Stimulated activated CD4-positive, alpha-beta T cell treated with anti-CD3 and anti-CD28 coated beads, TNF-alpha, amount 100 ng/mL, for 1 hour (primary cell): ENCODE measurements around the gene ZNF425.
"Not testable (repeated sequence)": the region's sequence is repeated elsewhere in the genome, so short reads cannot be mapped to it uniquely, and the experiment has no call there.

Experiments
- DNase-seq, 3 donors: peaks; one replicate each; pipeline ENCODE4 v3.0.0-alpha.2; 2020; ENCODE audit warnings: low read depth in 3 of 3, low spot score in 1 of 3

Gene ZNF425

GRCh38 chr7:149125863-149126661 lies at the start of gene ZNF425:
Gene ZNF425, minus strand, starts transcription at chr7:149126324. Its CDS starts 111 bp downstream, at chr7:149126213.
- peak; percentile 78 to 96 (median 90) for DNase-seq

- no peak for DNase-seq
Observed at GRCh38 chr7:149175150-149175549, 49.0 kb upstream of the ZNF425 start.

DNA sequence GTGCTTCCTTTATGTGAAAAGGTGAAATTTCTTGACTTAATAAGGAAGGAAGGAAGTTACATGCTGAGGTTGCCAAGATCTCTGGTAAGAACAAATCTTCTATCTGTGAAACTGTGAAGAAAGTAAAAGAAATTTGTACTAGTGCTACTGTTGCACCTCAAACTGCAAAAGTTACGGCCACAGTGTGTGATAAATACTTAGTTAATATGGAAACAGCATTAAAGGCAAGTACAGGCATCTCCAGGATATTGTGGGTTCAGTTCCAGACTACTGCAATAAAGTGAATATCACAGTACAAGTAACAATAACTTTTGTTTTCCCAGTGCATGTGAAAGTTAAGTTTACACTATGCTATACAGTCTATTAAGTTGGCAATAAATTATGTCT lies 46.4 kb upstream of the ZNF425 start:
- no peak for DNase-seq

- DNase-seq, result no peak
Observed at GRCh38 chr7:149171892-149172533, 45.9 kb upstream of the ZNF425 start.

DNA sequence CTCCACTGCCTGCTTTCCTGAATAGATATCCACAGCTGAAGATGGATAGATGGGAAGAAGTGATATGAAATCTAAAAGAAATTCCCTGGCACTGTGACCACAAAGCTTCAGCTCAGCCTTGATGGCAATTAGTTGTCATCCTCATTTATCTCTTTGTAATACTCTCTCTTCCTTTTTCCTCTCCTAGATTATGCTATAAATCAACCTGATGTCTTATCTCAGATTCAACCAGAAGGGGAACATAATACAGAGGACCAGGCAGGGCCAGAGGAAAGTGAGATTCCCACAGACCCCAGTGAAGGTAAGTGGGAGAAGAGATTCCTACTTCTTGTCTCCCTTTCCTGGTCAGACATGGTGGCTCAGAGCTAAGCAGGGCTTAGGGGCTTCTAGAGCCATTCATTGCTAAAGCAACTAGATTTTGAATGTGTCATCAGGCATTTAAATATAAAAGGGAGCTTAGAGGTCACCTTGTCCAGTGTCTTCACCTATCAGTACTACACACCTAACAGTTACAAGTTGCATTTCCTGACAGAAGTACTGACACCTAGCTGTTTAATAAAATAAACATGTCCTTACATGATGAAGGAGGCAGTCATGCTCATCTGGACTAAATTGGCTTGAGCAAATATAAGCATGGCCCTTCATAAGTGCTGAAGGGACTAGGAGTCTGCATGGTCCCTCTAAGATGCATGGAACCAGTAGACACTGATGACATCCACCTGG lies 40.7 kb upstream of the ZNF425 start:
- no peak for DNase-seq

DNA sequence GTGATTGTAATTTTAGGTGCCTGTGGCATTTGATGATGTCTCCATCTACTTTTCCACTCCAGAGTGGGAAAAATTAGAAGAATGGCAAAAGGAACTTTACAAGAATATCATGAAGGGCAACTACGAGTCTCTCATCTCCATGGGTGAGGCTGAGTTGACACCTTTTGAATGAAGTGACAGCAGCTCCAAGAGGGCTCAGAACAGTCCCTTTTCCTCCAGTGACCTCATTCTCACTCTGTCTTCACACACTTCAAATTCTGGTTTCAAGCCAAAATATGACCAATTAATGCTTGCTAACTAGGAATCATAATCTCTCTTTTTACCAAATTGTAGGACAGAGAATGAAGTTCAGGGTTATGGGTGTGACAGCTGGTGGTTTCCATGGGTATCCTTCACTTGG lies 40.0 kb upstream of the ZNF425 start:
- DNase-seq, result no peak

- no peak for DNase-seq
Observed at GRCh38 chr7:149161241-149161848, 35.2 kb upstream of the ZNF425 start.

- DNase-seq, result no peak
Observed at GRCh38 chr7:149156898-149157297, 30.8 kb upstream of the ZNF425 start.

- DNase-seq, result no peak
Observed at GRCh38 chr7:149154056-149154455, 27.9 kb upstream of the ZNF425 start.

DNA sequence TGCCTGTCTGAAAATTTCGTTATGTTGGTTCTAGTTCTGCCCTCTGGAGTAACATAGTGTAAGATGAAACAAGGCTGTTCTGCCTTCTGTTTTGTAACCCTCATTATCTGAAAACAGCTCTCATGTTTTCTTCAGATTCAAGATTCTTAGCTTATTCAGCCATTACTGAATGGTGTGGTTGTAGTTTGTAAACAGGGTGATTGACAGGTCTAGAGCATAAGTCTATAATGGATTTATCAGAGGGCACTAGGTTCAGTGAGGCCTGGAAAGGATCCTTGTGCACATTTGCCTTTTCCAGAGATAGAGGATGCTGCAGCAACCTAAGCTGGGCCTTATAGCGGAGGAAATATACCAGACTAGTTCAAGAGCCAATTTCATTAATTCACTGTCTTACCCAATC lies 27.2 kb upstream of the ZNF425 start:
- DNase-seq, result no peak

DNA sequence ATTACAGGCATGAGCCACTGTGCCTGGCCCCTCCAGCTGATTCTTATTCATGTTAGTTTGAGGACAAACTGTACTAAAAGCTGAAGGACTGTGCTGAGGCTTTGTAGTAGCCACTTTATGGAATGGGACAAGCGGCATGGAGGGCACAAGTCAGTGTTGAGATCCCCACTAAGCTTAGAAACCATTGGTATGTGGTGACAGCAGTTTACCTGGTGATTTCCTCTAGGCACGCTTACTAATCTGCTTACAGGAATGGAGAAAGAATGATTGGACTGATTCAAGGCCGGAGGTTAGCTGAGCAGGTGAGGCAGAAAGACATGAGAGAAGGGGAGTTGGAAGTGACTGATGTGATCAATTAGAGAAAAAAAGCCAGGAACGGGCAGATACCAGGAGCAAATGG lies 24.9 kb upstream of the ZNF425 start:
- DNase-seq, result no peak

GRCh38 chr7:149147752-149148653 lies 21.9 kb upstream of the ZNF425 start:
- peak in 2 of 3 donors; percentile 25 to 49 for DNase-seq

DNA sequence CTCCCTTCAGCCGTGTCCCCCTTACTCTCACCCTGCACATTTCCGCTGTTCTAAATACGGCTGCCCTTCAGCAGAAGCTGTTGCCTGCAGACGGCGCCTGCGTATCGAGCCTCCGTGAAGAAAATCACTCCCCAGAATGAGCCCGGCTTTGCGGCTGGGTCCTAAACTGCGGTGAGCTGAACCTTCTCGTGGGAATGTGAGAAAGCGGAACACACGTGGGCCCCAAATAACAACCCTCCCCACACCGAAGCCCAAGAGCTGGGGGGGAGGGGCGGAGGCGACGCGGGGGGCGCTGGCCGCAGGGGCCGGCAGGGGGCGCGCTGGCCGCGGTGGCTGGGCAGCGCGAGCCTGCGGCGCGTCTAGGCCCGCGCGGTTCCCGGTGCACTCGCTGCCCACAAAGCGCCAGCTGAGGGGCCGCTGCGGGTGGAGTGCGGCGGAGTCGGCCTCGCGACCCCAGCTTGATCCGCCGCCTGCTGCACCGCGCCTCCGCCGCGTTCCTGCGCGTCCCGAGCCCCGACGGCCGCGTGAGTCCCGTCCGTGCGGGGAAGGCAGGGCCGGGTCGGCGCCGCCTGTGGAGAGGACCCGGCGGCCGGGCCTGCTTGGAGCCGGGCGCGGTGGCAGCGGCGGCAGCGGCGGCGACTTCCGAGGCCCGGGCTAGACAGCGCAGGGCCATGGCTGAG lies 21.1 kb upstream of the ZNF425 start, which contains the start of gene ZNF398:
ZNF398 (plus strand) TSS at position 382 of the 680 bp plus-strand sequence; CDS start at position 672, 290 bp downstream.
- peak; percentile 42 to 78 (median 70) for DNase-seq

DNA sequence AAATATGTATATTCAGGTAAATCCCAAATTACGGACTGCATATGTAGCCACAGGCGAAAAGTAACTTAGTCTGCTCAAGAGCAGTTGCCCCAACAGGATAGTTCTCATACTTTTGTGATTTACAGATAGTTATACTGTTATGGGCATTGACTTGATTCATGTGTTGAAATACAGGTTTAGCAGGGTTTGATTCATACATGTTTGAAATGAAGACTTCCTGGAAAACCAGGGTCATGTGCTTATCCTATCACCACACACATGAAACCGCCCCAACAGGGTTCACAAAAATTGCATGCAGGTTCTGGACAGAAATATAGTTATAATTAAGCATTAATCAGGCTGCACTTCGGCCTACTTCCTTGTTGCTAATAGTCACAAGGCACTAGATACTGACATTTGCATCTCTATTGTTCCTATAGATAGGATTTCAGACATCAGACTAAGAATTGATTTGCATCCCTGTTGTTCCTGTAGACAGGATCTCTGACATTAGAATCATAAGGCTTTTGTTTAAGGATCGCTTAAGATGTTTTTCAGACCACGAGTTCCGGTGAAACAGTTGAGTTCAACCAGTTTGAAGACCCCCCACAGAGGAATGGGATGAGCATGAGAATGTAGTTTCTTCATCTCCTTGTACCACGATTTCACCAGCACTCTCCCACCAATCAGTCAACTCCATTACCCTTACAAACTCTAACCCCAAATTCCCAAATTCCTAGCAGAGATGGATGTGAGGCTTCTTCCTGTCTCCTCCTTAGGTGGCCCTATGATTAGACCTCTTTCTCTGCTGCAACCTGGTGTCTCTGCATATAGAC lies 19.1 kb upstream of the ZNF425 start:
- DNase-seq, result no peak

DNA sequence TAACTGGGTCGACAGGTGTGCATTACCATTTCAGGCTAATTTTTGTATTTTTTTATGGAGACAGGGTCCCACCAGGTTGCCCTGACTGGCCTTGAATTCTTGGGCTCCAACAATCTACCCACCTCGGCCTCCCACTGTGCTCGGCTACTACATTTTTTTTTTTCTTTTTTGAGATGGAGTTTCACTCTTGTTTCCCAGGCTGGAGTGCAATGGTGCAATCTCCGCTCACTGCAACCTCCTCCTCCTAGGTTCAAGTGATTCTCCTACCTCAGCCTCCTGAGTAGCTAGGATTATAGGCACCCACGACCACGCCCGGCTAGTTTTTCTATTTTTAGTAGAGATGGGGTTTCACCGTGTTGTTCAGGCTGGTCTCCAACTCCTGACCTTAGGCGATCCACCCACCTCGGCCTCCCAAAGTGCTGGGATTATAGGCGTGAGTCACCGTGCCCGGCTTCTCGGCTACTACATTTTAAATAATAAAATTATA lies 18.4 kb upstream of the ZNF425 start:
- not testable (repeated sequence) for DNase-seq

- DNase-seq, result no peak
Observed at GRCh38 chr7:149141893-149142292, 15.8 kb upstream of the ZNF425 start.

DNA sequence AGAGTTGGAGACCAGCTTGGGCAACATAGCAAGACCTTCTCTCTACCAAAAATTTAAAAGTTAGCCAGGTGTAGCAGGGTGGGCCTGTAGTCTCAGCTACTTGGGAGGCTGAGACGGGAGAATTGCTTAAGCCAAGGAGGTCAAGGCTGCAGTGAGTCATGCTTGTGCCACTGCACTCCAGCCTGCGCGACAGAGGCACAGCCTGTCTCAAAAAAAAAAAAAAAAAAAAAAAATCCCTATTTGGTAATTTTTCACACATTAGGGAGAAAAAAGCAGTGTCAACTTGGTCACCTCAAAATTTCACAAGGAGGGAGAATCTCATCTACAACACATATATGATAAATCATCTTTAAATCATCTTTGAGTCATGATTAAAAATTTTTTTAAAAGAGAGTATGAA lies 14.7 kb upstream of the ZNF425 start:
- no peak for DNase-seq

- DNase-seq, result no peak
Observed at GRCh38 chr7:149136118-149136517, 10.0 kb upstream of the ZNF425 start.
